Psoas muscle (tissue), 8 donors: Measurements from ENCODE around the gene COL27A1. TPM values are rescaled to one million over a fixed set of nuclear protein-coding genes. Genes with fewer than 3 reads are reported as not detected.

Experiments used
- ATAC-seq, 4 donors: fragments of 200-7000 bp; cut with Tn5 transposase; one replicate each; pipeline ENCODE4 v1.9.1; 2020; ENCODE audit warnings: moderate library complexity in 3 of 4, mild to moderate bottlenecking in 2 of 4
- DNase-seq, 2 donors: peaks; one replicate each; pipeline ENCODE4 v3.0.0-alpha.2; 2020
- H3K27ac ChIP-seq: fragments of 200-600 bp; one replicate; pipeline ENCODE4 v1.8.0; 2022
- H3K27me3 ChIP-seq, 3 donors: fragments of 200-600 bp in 1 of 3; one replicate each; pipeline versions ENCODE4 v1.6.1 to v1.8.0; 2013 to 2022; ENCODE audit warnings: low read length in 2 of 3, mild to moderate bottlenecking in 2 of 3, moderate library complexity in 1 of 3; ENCODE audit not compliant: insufficient read depth in 3 of 3
- H3K36me3 ChIP-seq, 2 donors: fragments of 200-600 bp in 1 of 2; one replicate each; pipeline versions ENCODE4 v1.6.1 to v1.8.0; 2013 to 2022; ENCODE audit warnings: low read depth in 1 of 2, mild to moderate bottlenecking in 1 of 2, moderate library complexity in 1 of 2; ENCODE audit not compliant: insufficient read depth in 1 of 2
- H3K4me1 ChIP-seq: fragments of 200-600 bp; one replicate; pipeline ENCODE4 v1.8.0; 2022
- H3K4me3 ChIP-seq: fragments of 200-600 bp; one replicate; pipeline ENCODE4 v1.8.0; 2022; ENCODE audit warnings: mild to moderate bottlenecking
- H3K9me3 ChIP-seq: fragments of 200-600 bp; one replicate; pipeline ENCODE4 v1.8.0; 2022
- WGBS, 3 donors: extraction: QIAGEN DNeasy Blood & Tissue Kit; methylation state at CpG; one replicate each; pipeline versions ENCODE4 v1.1.6 to v1.1.7; 2013; 5-methylcytosine and 5-hydroxymethylcytosine counted together
- intact Hi-C, 2 donors: fragments of 100-400 bp; cut with DNase I; formaldehyde crosslinking; loops; one replicate each; pipeline versions ENCODE4 v1.11.0 to v1.14.2; 2022
- polyA plus RNA-seq, 3 donors: library from polyadenylated mRNA; stranded (reverse); fragments of 200-250 nt; gene quantifications; one replicate each; pipeline ENCODE4 v1.2.3, GENCODE V29; 2013
- total RNA-seq, 4 donors: library from RNA; stranded (reverse); fragmentation: NEBNext Ultra II Directional in 2 of 4; extraction: Animal tissue kit (Norgen Biotek cat#: 25700) in 2 of 4; gene quantifications; one replicate each; pipeline versions ENCODE4 v1.2.1 to v1.2.4, GENCODE V29; 2021 to 2023
- TF ChIP-seq, protein P1 (sequence below): fragments of 200-600 bp; IDR thresholded peaks from one replicate; pipeline ENCODE4 v1.8.0; 2022; ENCODE audit warnings: antibody characterized with exemption
- donor health status: healthy with polysubstance abuse.
- donor health status: DM: no; HTN: no; CAD: no; lungs with moderate emphysema.
- donor health status: Bipolar disorder and iron deficiency.
- donor health status: healthy.
- donor health status: DM: yes; HTN: yes; CAD: no.
- donor health status: DM: no; HTN: no; CAD: no.
- donor health status: DM: no; HTN: no; CAD: no.
- donor health status: DM: yes; HTN: yes; CAD: no.

COL27A1 gene
- total and polyA plus RNA-seq, 7 donors = 1.1 to 8.5 (median 3.9) TPM

- peak in 2 of 4 donors; percentile 40 to 52 for ATAC-seq
- H3K9me3 ChIP-seq = no peaks in the 10 kb centered on the region
- H3K27ac ChIP-seq = no peak overlapping the region
- TF ChIP-seq, protein P1, sequence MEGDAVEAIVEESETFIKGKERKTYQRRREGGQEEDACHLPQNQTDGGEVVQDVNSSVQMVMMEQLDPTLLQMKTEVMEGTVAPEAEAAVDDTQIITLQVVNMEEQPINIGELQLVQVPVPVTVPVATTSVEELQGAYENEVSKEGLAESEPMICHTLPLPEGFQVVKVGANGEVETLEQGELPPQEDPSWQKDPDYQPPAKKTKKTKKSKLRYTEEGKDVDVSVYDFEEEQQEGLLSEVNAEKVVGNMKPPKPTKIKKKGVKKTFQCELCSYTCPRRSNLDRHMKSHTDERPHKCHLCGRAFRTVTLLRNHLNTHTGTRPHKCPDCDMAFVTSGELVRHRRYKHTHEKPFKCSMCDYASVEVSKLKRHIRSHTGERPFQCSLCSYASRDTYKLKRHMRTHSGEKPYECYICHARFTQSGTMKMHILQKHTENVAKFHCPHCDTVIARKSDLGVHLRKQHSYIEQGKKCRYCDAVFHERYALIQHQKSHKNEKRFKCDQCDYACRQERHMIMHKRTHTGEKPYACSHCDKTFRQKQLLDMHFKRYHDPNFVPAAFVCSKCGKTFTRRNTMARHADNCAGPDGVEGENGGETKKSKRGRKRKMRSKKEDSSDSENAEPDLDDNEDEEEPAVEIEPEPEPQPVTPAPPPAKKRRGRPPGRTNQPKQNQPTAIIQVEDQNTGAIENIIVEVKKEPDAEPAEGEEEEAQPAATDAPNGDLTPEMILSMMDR = peak; percentile 52
- peak; percentile 44 to 69 for DNase-seq
- intact Hi-C loops = no loop called here
- H3K27me3 ChIP-seq = no peaks in the 10 kb centered on the region
- peaks cover 0 to 10% of the 10 kb centered on the region in 2 donors for H3K36me3 ChIP-seq
- 79 to 86% (median 84%) methylated on average over 16 of the region's 16 CpGs for WGBS, 3 donors
- no peaks in the 10 kb centered on the region for H3K4me1 ChIP-seq
- no peak overlapping the region for H3K4me3 ChIP-seq
Observed at GRCh38 chr9:114339130-114339908, 184.0 kb downstream of the COL27A1 start.

- WGBS, 3 donors = 87 to 91% (median 88%) methylated on average over 12 of the region's 12 CpGs
- Histone ChIP-seq H3K27me3 (no peaks in the 10 kb centered on the region), H3K9me3 (no peaks in the 10 kb centered on the region), H3K27ac (no peak overlapping the region), H3K4me1 (no peaks in the 10 kb centered on the region), H3K4me3 (no peak overlapping the region), H3K36me3 (peaks cover 0 to 24% of the 10 kb centered on the region in 2 donors)
- DNase-seq = no peak
- no peak for ATAC-seq
- TF ChIP-seq, protein P1 = no peak
- intact Hi-C loops = no loop called here
Observed at GRCh38 chr9:114341152-114341830, 186.0 kb downstream of the COL27A1 start.

- Histone ChIP-seq H3K9me3 (no peaks in the 10 kb centered on the region), H3K4me3 (no peak overlapping the region), H3K36me3 (peaks cover 0 to 31% of the 10 kb centered on the region in 2 donors), H3K27me3 (no peaks in the 10 kb centered on the region), H3K4me1 (no peaks in the 10 kb centered on the region), H3K27ac (no peak overlapping the region)
- DNase-seq = no peak
- no peak for ATAC-seq
- 88 to 89% (median 89%) methylated on average over 4 of the region's 4 CpGs for WGBS, 3 donors
- TF ChIP-seq, protein P1 = no peak
- intact Hi-C loops = no loop called here
Observed at GRCh38 chr9:114341991-114342390, 186.7 kb downstream of the COL27A1 start.

GRCh38 chr9:114342755-114343440 lies 187.6 kb downstream of the COL27A1 start:
- Histone ChIP-seq H3K27me3 (no peaks in the 10 kb centered on the region), H3K36me3 (peaks cover 0 to 39% of the 10 kb centered on the region in 2 donors), H3K9me3 (no peaks in the 10 kb centered on the region), H3K4me3 (no peak overlapping the region), H3K27ac (no peak overlapping the region), H3K4me1 (no peaks in the 10 kb centered on the region)
- no peak for ATAC-seq
- intact Hi-C loops = no loop called here
- TF ChIP-seq, protein P1 = no peak
- WGBS, 3 donors = 90 to 97% (median 91%) methylated on average over 5 of the region's 5 CpGs
- no peak for DNase-seq
